ENCODE results near the gene ZNF407.

DNA sequence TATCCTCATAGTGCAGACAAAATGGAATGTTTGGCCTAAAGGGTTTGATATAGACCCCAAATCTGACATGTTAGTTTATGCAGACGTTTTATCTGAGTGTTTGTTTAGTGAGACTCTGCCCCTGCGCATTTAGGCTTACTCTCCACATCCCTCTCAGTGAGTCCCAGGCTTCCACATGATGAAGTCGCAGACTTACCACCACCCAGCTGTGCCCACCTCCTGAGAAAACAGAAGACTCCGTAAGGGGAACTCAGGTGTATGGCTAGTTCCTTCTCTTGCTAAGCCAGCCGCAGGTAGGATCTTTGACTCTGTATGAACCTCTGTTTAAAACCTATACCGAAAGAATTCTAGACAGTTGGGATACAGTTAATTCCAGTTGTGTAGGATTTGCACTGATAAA is 338.7 kb downstream of the ZNF407 start:
- TF ChIP-seq CTCF (IDR thresholded peaks at IDR 0.05), result no peak
- TF ChIP-seq POLR2A (IDR thresholded peaks at IDR 0.05), result no peak

Measured in testis (tissue), 2 donors.